Keratinocyte (primary cell): ENCODE results near the gene PRKCZ. TPM values are rescaled to one million over a fixed set of nuclear protein-coding genes. Genes with fewer than 3 reads are reported as not detected.

Source experiments
- DNase-seq: peaks from one replicate; pipeline ENCODE4 v3.0.0-alpha.2; 2011; ENCODE audit warnings: low read depth, missing footprints, low spot score
- FAIRE-seq: peaks from 2 replicates; lab custom pipeline; 2011; peaks lifted over from hg19 to GRCh38; lab: Jason Lieb, UNC
- H2AFZ ChIP-seq: 2 replicates; pipeline ENCODE4 v1.6.0; 2012; ENCODE audit warnings: low read length, control low read depth, inconsistent platforms; ENCODE audit not compliant: control insufficient read depth
- H3K27ac ChIP-seq: 2 replicates; pipeline ENCODE4 v1.5.1; 2011; ENCODE audit warnings: low read length; ENCODE audit not compliant: control insufficient read depth, insufficient read depth
- H3K27me3 ChIP-seq: 3 replicates; pipeline ENCODE4 v1.6.0; 2011; ENCODE audit warnings: low read length; ENCODE audit not compliant: control insufficient read depth, insufficient read depth; ENCODE audit errors: extremely low read depth
- H3K36me3 ChIP-seq, 2 experiments: 2 replicates in 1 of 2; 3 replicates in 1 of 2; pipeline ENCODE4 v1.5.1; 2011; ENCODE audit warnings: low read length in 2 of 2, mild to moderate bottlenecking in 1 of 2; ENCODE audit not compliant: control insufficient read depth in 2 of 2, insufficient read depth in 2 of 2; ENCODE audit errors: extremely low read depth in 1 of 2
- H3K4me1 ChIP-seq: 3 replicates; pipeline ENCODE4 v1.5.1; 2011; ENCODE audit warnings: low read length; ENCODE audit not compliant: control insufficient read depth, insufficient read depth; ENCODE audit errors: extremely low read depth
- H3K4me2 ChIP-seq: 3 replicates; pipeline ENCODE4 v1.6.0; 2011; ENCODE audit warnings: low read depth, low read length; ENCODE audit not compliant: control insufficient read depth, insufficient read depth; ENCODE audit errors: extremely low read depth
- H3K4me3 ChIP-seq, 3 experiments: fragments of 200-600 bp in 1 of 3; sonication (generic) in 1 of 3; 2 replicates in 2 of 3; 3 replicates in 1 of 3; pipeline ENCODE4 v1.5.1; 2011 to 2016; ENCODE audit warnings: low read length in 3 of 3, mild to moderate bottlenecking in 3 of 3, control low read depth in 2 of 3, inconsistent platforms in 1 of 3, low read depth in 1 of 3, mixed read lengths in 1 of 3, mixed run types in 1 of 3, moderate library complexity in 1 of 3; ENCODE audit not compliant: control insufficient read depth in 2 of 3, insufficient read depth in 2 of 3; ENCODE audit errors: extremely low read depth in 1 of 3
- H3K79me2 ChIP-seq: 2 replicates; pipeline ENCODE4 v1.6.0; 2012; ENCODE audit warnings: low read length; ENCODE audit not compliant: control insufficient read depth, insufficient read depth
- H3K9ac ChIP-seq: 3 replicates; pipeline ENCODE4 v1.6.0; 2011; ENCODE audit warnings: low read length; ENCODE audit not compliant: control insufficient read depth, insufficient read depth; ENCODE audit errors: extremely low read depth
- H3K9me1 ChIP-seq: 3 replicates; pipeline ENCODE4 v1.6.0; 2011; ENCODE audit warnings: low read length; ENCODE audit not compliant: control insufficient read depth, insufficient read depth; ENCODE audit errors: extremely low read depth
- H3K9me3 ChIP-seq: 2 replicates; pipeline ENCODE4 v1.5.1; 2012; ENCODE audit warnings: low read depth, low read length; ENCODE audit not compliant: control insufficient read depth
- H4K20me1 ChIP-seq: 3 replicates; pipeline ENCODE4 v1.6.0; 2011; ENCODE audit warnings: low read length; ENCODE audit not compliant: control insufficient read depth, insufficient read depth; ENCODE audit errors: extremely low read depth
- EZH2 ChIP-seq: IDR thresholded peaks from one replicate; pipeline ENCODE4 v1.6.1; 2012; ENCODE audit warnings: inconsistent platforms, mild to moderate bottlenecking, low read length, moderate library complexity
- dilution Hi-C: fragments of 300-500 bp; cut with MboI; formaldehyde crosslinking; loops from one replicate; pipeline ENCODE4 v1.7.0; 2020; ENCODE audit warnings: low sequenced_read_pairs; ENCODE audit not compliant: extremely low pct_ligation_motif_present
- polyA plus RNA-seq, 5 experiments: library from polyadenylated mRNA; depleted of rRNA in 3 of 5; stranded (reverse) in 3 of 5; stranded (forward) in 1 of 5; unstranded in 1 of 5; fragments of >200 nt; gene quantifications; 1 replicate in 1 of 5; 2 replicates in 3 of 5; 3 replicates in 1 of 5; pipeline versions ENCODE4 v1.2.1 to v1.2.3, GENCODE V29; 2011 to 2012; ENCODE audit warnings: missing spikeins in 2 of 5, low read depth in 1 of 5, low replicate concordance in 1 of 5
- TF ChIP-seq, protein P1 (sequence below), 3 experiments: IDR thresholded peaks in 1 of 3; conservative IDR thresholded peaks in 1 of 3; optimal IDR thresholded peaks in 1 of 3; 2 replicates in 2 of 3; 3 replicates in 1 of 3; pipeline versions ENCODE3 to v1.5.1; 2011; ENCODE audit warnings: low read length in 3 of 3, mild to moderate bottlenecking in 3 of 3, moderate library complexity in 2 of 3, control low read depth in 1 of 3, inconsistent platforms in 1 of 3; ENCODE audit not compliant: insufficient read depth in 2 of 3; ENCODE audit errors: extremely low read depth in 1 of 3

Gene PRKCZ
- polyA plus RNA-seq, 1 donor (not counting 4 experiments of a cell fraction or from before 2014, with no cell fraction given) = 36.3 TPM

DNA sequence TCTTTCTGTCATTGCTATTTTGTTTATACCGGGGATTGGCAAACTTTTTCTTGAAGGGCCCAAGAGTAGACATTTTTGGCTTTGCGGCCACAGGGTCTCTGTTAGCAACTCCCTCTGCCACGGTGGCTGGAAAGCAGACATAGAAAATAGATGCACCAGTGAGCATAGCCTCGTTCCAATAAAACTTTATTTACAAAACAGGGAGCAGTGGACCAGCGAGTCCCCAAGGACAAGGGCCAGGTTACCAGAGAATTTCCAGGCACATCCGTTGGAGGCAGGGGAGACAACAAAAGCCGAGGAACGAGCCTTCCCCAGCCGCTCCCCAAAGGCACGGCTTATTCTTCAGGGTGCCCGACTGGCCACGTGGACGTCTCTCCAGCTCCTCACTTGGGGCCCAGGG lies 117.9 kb downstream of the PRKCZ start:
- no peaks in the 10 kb centered on the region for H3K4me1 ChIP-seq
- no peak overlapping the region for H3K27ac ChIP-seq
- H4K20me1 ChIP-seq = no peaks in the 10 kb centered on the region
- H3K4me3 ChIP-seq = no peak overlapping the region
- H2AFZ ChIP-seq = no peak overlapping the region
- H3K79me2 ChIP-seq = no peaks in the 10 kb centered on the region
- no peaks in the 10 kb centered on the region for H3K9me1 ChIP-seq
- dilution Hi-C loops = no loop called here
- no peak for FAIRE-seq
- DNase-seq = no peak
- H3K9me3 ChIP-seq = no peaks in the 10 kb centered on the region
- no peak overlapping the region for H3K9ac ChIP-seq
- H3K27me3 ChIP-seq = no peaks in the 10 kb centered on the region
- H3K36me3 ChIP-seq = peaks cover 0 to 14% of the 10 kb centered on the region in 2 experiments
- no peak overlapping the region for H3K4me2 ChIP-seq
- TF ChIP-seq EZH2 = no peak
- TF ChIP-seq, protein P1, sequence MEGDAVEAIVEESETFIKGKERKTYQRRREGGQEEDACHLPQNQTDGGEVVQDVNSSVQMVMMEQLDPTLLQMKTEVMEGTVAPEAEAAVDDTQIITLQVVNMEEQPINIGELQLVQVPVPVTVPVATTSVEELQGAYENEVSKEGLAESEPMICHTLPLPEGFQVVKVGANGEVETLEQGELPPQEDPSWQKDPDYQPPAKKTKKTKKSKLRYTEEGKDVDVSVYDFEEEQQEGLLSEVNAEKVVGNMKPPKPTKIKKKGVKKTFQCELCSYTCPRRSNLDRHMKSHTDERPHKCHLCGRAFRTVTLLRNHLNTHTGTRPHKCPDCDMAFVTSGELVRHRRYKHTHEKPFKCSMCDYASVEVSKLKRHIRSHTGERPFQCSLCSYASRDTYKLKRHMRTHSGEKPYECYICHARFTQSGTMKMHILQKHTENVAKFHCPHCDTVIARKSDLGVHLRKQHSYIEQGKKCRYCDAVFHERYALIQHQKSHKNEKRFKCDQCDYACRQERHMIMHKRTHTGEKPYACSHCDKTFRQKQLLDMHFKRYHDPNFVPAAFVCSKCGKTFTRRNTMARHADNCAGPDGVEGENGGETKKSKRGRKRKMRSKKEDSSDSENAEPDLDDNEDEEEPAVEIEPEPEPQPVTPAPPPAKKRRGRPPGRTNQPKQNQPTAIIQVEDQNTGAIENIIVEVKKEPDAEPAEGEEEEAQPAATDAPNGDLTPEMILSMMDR (optimal IDR thresholded peaks at IDR 0.05 in 1 of 3, IDR thresholded peaks at IDR 0.05 in 1 of 3, conservative IDR thresholded peaks at IDR 0.05 in 1 of 3; ENCODE audit: extremely low read depth in 1 of 3, insufficient read depth in 2 of 3, low read length in 3 of 3) = no peak

DNA sequence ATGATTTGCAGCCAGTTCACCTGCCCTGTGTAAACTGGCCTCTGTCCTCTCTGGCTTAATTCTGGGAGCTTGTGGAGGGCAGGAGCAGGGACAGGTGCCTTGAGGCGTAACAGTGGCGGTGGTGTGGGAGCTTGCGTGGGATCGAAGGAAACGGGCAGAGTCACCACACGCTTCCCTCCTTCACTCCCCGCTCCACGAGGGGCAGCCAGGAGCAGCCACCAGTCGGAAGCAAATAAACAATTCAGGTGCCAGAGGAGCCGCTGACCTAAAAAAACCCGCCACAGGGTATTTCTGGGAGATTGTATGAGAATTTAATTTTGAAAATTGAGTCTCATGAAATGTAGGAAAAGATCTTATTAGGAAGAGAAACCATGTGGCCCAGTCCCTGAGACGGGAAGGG lies 118.3 kb downstream of the PRKCZ start:
- no peak overlapping the region for H3K4me3 ChIP-seq
- no peak overlapping the region for H2AFZ ChIP-seq
- H3K27me3 ChIP-seq = no peaks in the 10 kb centered on the region
- H3K79me2 ChIP-seq = no peaks in the 10 kb centered on the region
- no peak for DNase-seq
- H3K27ac ChIP-seq = no peak overlapping the region
- dilution Hi-C loops = no loop called here
- no peak overlapping the region for H3K9ac ChIP-seq
- no peaks in the 10 kb centered on the region for H3K9me3 ChIP-seq
- no peak overlapping the region for H3K4me2 ChIP-seq
- FAIRE-seq = no peak
- H3K36me3 ChIP-seq = peaks cover 0 to 14% of the 10 kb centered on the region in 2 experiments
- TF ChIP-seq EZH2 = no peak
- TF ChIP-seq, protein P1 (optimal IDR thresholded peaks at IDR 0.05 in 1 of 3, IDR thresholded peaks at IDR 0.05 in 1 of 3, conservative IDR thresholded peaks at IDR 0.05 in 1 of 3; ENCODE audit: extremely low read depth in 1 of 3, insufficient read depth in 2 of 3, low read length in 3 of 3) = no peak
- H4K20me1 ChIP-seq = no peaks in the 10 kb centered on the region
- no peaks in the 10 kb centered on the region for H3K9me1 ChIP-seq
- H3K4me1 ChIP-seq = no peaks in the 10 kb centered on the region
